Femur (tissue), 1 donor: ENCODE results near the gene UGT1A1.
"Not testable (repeated sequence)": the region's sequence is repeated elsewhere in the genome, so short reads cannot be mapped to it uniquely, and the experiment has no call there.

Source experiments
- DNase-seq: peaks from one replicate; pipeline ENCODE4 v3.0.0-alpha.2; 2017

Gene UGT1A1

DNA sequence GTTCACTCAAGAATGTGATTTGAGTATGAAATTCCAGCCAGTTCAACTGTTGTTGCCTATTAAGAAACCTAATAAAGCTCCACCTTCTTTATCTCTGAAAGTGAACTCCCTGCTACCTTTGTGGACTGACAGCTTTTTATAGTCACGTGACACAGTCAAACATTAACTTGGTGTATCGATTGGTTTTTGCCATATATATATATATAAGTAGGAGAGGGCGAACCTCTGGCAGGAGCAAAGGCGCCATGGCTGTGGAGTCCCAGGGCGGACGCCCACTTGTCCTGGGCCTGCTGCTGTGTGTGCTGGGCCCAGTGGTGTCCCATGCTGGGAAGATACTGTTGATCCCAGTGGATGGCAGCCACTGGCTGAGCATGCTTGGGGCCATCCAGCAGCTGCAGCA lies at the start of gene UGT1A1:
Gene UGT1A1 (plus strand): TSS at position 228 of the 400 bp plus-strand sequence. CDS start 18 bp downstream, at position 246.
- DNase-seq = no peak

DNA sequence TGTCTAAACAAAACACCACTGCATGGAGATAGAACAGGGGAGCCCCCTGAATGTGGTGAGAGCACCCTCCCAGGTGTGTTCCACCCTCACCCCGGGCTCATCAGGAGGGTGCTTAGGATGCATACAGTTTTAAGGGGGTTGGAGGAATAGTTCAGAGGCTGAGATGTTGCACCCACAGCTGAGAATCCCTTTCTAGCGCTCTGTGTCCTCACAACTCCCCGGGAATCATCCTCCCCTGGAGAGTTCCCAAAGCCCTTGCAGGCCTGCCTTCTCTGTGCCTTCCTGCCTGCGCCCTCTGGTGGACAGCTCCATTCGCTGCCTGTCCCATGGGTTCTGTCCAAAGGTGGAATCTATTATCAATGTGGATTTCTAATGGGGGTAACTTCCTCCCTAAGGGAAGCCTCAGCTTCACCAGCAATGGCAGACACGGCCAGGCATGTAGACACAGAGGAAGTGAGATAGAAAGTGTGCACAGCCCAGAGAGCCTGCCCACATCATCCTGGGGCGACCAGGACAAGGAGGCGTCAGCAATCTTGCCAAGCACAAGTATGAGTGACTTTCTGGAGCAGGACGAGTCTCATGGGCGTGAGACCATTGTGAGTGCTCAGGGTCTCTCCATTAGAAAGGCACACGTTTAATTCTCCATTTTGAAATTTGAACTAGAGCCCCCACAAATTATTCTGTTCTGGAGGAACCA lies 48.6 kb upstream of the UGT1A1 start:
- peak; percentile 67 for DNase-seq

DNA sequence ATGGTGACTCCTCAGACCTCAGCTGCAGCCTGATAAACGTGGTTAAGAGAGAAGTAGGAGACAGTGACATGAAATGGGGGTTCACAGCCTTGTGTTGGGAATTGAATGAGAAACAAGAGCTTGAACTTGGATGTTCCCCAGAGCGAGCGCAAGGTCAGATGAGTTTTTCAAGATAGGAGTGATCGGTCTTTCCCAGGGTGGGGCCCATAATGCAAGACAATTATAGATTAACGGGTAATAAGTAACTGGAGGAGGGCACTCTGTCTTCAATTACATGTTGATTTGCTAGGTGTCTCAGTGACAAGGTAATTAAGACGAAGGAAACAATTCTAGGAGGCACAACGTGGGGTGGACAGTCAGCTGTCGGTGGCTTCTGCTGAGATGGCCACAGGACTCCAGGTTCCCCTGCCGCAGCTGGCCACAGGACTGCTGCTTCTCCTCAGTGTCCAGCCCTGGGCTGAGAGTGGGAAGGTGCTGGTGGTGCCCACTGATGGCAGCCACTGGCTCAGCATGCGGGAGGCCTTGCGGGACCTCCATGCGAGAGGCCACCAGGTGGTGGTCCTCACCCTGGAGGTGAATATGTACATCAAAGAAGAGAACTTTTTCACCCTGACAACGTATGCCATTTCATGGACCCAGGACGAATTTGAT lies 47.3 kb upstream of the UGT1A1 start, which contains the start of gene UGT1A5:
Gene UGT1A5 (plus strand): TSS at position 297 of the 651 bp plus-strand sequence. CDS start 85 bp downstream, at position 382.
- DNase-seq = no peak

DNA sequence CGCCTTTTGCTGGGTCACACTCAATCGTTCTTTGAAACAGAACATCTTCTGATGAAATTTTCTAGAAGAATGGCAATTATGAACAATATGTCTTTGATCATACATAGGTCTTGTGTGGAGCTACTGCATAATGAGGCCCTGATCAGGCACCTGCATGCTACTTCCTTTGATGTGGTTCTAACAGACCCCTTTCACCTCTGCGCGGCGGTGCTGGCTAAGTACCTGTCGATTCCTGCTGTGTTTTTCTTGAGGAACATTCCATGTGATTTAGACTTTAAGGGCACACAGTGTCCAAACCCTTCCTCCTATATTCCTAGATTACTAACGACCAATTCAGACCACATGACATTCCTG lies 46.8 kb upstream of the UGT1A1 start:
- no peak for DNase-seq

DNA sequence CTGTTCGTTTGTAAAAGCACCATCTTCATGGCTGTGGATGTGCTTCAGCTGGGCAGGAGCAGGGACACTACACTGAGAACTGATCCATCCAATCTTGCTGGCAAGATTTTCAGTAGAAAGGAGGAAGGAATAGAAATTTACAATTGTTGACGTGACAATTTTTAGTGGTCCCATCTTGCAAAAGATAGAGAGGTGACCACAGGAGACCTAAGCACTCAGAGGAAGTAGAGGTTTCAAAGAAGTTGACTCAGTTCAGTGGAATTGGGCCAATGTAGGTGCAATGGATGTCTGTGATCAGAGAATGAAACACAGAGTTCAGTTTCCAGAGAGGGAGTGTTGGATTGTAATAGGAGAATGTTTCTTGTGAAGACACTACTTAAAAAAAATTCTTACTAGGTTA lies 45.9 kb upstream of the UGT1A1 start:
- DNase-seq = no peak

DNA sequence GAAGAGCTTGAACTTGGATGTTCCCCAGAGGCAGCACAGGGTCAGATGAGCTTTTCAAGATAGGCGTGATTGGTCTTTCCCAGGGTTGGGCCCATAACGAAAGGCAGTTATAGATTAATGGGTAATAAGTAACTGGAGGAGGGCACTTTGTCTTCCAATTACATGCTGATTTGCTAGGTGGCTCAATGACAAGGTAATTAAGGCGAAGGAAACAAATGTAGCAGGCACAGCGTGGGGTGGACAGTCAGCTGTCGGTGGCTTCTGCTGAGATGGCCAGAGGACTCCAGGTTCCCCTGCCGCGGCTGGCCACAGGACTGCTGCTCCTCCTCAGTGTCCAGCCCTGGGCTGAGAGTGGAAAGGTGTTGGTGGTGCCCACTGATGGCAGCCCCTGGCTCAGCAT lies 41.5 kb upstream of the UGT1A1 start, which contains the start of gene UGT1A4:
Gene UGT1A4 (plus strand): TSS at position 185 of the 400 bp plus-strand sequence. CDS start 85 bp downstream, at position 270.
- no peak for DNase-seq

DNA sequence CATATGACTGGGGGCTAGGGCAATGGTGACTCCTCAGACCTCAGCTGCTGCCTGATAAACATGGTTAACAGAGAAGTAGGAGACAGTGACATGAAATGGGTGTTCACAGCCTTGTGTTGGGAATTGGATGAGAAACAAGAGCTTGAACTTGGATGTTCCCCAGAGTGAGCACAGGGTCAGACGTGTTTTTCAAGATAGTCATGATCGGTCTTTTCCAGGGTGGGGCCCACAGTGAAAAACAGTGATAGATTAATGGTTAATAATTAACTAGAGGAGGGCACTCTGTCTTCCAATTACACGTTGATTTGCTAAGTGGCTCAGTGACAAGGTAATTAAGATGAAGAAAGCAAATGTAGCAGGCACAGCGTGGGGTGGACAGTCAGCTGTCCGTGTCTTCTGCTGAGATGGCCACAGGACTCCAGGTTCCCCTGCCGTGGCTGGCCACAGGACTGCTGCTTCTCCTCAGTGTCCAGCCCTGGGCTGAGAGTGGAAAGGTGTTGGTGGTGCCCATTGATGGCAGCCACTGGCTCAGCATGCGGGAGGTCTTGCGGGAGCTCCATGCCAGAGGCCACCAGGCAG lies 31.3 kb upstream of the UGT1A1 start, which contains the start of gene UGT1A3:
Gene UGT1A3 (plus strand): TSS at position 320 of the 579 bp plus-strand sequence. CDS start 85 bp downstream, at position 405.
- DNase-seq = no peak

DNA sequence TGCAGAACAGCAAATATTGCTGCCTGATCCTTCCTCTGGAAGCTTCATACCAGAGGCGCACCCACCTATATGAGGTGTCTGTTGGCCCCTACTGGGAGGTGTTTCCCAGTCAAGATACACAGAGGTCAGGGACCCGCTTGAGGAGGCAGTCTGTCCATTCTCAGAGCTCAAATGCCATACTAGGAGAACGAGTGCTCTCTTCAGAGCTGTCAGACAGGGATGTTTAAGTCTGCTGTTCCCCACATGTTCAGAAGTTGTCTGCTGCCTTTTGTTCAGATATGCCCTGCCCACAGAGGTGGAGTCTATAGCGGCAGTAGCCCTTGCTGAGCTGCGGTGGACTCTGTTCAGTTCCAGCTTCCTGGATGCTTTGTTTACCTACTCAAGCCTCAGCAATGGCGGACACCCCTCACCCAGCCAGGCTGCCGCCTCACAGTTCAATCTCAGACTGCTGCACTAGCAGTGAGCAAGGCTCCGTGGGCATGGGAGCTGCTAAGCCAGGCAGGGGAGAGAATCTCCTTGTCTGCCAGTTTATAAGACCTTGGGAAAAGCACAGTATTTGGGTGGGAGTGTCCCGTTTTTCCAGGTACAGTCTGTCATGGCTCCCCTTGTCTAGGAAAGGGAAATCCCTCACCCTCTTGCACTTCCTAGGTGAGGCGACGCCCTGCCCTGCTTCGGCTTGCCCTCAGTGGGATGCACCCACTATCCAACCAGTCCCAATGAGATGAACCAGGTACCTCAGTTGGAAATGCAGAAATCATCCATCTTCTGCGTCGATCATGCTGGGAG lies 23.0 kb upstream of the UGT1A1 start:
- DNase-seq = not testable (repeated sequence)

DNA sequence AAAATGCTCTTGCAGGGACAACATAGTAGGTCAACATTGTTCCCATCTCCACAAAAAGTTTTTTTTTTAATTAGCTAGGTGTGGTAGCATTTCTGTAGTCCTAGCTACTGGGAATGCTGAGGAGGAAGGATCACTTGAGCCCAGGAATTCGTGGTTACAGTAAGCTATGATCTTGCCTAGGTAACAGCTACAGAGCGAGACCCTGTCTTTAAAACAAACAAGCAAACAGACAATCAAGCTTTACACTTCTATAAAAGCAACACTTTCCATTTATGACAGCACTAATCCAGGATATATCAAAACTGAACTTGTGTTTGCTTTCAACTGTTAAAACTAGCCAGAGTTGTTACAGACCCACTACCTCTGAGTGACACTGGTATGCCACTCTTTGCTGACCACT lies 19.2 kb upstream of the UGT1A1 start:
- DNase-seq = no peak

DNA sequence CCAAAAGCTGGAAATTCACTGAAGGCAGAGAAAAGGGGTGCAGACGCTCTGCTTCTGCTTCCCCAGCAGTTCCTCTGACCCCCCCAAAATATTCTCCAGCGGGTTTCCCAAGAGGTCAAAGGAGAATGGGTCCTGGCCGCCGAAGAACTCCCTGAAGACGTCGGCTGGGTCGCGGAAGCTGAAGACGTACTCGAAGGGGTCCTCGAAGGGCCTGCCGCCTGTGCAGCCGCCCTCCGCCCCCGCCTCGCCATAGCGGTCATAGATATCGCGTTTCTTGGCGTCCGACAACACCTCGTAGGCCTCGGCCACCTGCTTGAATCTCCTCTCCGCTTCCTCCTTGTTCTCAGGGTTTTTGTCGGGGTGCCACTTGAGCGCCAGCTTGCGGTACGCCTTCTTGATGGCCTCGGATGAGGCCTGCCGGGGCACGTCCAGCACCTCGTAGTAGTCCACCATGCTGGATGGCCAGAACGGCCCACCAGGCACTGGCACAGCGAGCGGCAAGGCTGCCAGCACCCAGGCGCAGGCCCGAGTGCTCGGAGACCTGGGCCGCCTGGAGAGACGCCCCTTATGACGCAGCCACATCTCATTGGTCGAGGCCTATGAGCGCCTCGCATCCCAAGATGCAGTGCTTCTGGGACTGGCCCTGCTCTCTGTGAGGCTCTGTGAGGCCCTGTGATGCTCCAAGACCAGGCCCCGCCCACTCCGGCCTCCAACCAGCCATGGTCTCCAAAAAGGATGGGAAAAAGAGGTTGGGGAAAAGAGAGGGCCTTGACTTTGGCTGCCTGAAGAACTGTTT lies 16.4 kb upstream of the UGT1A1 start:
- no peak for DNase-seq

DNA sequence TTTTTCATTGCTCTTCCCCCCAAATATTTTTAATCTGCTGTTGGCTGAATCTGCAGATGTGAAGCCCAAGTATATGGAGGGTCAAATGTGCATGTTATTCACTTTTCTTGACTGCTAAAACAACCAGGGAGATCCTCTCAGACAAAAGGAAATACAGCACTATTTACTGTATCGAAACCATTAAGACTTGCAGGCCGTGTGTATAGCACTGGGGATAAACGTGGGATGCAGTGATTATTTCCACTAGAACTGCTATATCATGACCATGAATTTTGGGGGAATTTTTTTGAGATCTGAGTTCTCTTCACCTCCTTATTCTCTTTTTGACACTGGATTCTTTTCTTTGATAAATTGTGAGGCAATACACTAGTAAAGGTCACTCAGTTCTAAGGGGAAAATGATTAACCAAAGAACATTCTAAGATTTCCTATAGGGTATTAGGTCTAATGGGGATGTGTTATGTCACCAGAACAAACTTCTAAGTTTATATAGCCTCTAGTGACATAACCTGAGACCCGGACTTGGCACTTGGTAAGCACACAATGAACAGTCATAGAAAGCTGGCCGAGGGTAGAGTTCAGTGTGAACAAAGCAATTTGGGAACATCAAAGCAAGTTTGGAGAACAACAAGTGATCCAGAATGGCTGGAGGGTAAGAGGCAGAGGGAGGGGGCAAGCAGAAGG lies 14.9 kb upstream of the UGT1A1 start:
- no peak for DNase-seq

DNA sequence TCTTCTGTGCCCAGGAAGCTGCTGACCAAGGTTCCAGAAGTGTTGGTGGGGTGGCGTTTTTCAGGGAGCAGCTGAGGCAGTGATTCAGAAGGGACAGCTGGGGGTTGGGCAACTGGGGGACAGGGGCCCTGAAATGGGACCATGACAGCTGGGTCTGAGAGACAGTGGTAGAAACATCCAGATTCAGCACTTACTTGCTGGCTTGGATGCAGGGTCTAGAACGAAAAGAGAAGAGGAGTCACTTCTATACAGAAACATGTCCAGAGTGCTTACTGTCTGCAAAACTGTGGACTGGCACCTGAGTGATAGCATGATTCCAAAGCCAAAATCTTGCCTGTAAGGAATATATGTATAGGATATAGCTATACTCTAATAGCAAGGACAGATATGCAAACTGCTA lies 14.2 kb upstream of the UGT1A1 start:
- DNase-seq = not testable (repeated sequence)

DNA sequence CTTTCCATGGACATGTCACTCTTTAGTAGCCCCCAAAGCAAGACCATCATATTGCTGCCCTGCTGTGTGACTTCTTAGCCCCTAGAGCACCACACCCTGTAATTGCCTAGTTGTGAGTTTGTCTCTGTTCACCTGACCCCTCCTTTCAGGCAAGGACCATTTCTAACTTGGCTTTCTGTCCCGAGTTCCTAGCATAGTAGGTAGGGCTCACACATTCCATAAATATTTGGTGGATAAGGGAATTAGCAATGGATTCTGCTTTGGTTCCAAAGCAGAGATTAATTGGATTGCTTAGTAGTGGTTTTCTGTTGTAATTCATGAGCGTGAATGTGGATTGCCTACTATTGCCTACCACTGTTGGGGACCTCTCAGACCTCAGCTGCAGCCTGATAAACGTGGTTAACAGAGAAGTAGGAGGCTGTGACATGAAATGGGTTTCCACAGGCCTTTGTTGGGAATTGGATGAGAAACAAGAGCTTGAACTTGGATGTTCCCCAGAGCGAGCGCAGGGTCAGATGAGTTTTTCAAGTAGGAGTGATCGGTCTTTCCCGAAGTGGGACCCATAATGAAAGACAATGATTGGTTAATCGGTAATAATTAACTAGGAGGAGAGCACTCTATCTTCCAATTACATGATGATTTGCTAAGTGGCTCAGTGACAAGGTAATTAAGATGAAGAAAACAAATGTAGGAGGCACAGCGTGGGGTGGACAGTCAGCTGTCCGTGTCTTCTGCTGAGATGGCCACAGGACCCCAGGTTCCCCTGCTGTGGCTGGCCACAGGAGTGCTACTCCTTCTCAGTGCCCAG lies 13.4 kb upstream of the UGT1A1 start:
- DNase-seq = no peak

DNA sequence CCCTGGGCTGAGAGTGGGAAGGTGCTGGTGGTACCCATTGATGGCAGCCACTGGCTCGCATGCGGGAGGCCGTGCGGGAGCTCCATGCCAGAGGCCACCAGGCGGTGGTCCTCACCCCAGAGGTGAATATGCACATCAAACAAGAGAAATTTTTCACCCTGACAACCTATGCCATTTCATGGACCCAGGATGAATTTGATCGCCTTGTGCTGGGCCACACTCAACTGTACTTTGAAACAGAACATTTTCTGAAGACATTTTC lies 12.9 kb upstream of the UGT1A1 start:
- no peak for DNase-seq

DNA sequence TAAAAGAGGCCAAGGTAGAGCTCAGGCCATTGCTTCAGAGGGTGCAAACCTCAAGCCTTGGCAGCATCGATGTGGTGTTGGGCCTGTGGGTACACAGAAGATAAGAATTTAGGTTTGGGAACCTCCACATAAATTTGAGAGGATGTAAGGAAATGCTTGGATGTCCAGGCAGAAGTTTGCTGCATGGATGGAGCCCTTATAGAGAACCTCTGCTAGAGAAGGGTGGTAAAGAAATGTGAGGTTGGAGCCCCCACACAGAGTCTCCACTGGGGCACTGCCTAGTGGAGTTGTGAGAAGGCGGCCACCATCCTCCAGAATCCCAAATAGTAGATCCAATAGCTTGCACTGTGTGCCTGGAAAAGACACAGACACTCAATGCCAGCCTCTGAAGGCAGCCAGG lies 9.4 kb upstream of the UGT1A1 start:
- not testable (repeated sequence) for DNase-seq

DNA sequence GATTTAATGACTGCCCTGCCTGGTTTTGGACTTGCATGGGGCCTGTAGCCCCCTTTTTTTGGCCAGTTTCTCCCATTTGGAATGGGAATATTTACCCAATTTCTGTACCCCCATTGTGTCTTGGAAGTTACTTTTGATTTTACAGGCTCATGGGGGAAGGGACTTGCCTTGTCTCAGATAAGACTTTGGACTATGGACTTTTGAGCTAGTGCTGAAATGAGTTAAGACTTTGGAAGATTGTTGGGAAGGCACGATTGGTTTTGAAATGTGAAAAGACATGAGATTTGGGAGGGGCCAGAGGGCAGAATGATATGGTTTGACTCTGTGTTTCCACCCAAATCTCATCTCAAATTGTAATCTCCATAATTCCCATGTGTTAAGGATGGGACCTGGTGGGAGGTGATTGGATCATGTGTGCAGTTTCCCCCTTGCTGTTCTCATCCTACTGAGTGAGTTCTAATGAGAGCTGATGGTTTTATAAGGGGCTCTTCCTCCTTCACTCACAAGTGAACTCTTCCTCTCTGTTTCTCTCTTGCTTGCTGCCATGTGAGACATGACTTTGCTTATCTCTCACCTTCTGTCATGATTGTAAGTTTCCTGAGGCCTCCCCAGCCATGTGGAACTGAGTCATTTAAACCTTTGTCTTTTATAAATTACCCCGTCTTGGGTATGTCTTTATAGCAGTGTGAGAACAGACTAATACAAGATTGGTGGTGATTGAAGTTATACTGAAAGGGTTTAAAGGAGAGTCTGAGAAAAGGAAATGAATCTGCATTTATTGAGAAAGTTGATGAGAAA lies 8.7 kb upstream of the UGT1A1 start:
- not testable (repeated sequence) for DNase-seq

DNA sequence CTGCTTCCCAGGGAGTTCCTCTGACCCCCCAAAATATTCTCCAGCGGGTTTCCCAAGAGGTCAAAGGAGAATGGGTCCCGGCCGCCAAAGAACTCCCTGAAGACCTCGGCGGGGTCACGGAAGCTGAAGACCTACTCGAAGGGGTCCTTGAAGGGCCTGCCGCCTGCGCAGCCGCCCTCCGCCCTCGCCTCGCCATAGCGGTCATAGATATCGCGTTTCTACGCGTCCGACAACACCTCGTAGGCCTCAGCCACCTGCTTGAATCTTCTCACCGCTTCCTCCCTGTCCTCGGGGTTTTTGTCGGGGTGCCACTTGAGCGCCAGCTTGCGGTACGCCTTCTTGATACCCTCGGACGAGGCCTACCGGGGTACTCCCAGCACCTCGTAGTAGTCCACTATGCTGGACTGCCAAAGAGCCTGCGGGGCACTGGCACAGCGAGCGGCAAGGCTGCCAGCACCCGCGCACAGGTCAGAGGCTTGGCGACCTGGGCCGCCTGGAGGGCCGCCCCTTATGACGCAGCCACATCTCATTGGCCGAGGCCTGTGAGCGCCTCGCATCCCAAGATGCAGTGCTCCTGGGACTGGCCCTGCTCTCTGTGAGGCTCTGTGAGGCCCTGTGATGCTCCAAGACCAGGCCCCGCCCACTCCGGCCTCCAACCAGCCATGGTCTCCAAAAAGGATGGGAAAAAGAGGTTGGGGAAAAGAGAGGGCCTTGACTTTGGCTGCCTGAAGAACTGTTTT lies 5.0 kb upstream of the UGT1A1 start:
- DNase-seq = no peak

DNA sequence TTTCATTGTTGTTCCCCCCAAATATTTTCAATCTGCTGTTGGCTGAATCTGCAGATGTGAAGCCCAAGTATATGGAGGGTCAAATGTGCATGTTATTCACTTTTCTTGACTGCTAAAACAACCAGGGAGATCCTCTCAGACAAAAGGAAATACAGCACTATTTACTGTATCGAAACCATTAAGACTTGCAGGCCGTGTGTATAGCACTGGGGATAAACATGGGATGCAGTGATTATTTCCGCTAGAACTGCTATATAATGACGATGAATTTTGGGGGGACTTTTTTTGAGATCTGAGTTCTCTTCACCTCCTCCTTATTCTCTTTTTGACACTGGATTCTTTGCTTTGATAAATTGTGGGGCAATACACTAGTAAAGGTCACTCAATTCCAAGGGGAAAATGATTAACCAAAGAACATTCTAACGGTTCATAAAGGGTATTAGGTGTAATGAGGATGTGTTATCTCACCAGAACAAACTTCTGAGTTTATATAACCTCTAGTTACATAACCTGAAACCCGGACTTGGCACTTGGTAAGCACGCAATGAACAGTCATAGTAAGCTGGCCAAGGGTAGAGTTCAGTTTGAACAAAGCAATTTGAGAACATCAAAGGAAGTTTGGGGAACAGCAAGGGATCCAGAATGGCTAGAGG lies 3.5 kb upstream of the UGT1A1 start:
- DNase-seq = no peak

DNA sequence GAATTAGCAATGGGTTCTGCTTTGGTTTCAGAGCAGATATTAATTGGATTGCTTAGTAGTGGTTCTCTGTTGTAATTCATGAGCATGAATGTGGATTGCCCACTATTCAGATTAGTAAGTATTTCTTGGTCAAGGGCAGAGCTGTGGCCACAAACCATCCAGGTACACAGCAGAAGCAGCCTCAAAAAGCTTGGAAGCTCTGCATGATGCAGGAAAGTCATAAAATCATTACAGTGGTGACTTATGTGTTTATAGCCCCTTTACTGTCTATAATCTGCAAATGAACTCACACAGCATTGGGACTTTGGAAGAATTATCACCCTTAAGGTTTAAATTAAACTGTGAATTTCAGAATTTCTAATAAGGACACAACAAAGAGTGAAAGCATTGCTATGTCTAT lies 1.9 kb upstream of the UGT1A1 start:
- DNase-seq = no peak
